ENCODE measurements around the gene EPAS1. TPM values are rescaled to one million over a fixed set of nuclear protein-coding genes. Genes with fewer than 3 reads are reported as not detected.

Gene EPAS1
- total RNA-seq, 6 experiments from 2014 or later, result 101 to 232 (median 170) TPM

- ATAC-seq (no peak), DNase-seq (no peak)
- WGBS (ENCODE audit: insufficient coverage, low coverage, low lambda C conversion rate, missing lambda C conversion rate), result 60% methylated on average over 1 of the region's 5 CpGs
- H3K4me3 ChIP-seq, result no peak overlapping the region
- H3K27ac ChIP-seq, result peak overlapping the region in 1 of 3 donors; percentile 2
- H3K4me1 ChIP-seq, result peaks cover 0 to 3% (median 0%) of the 10 kb centered on the region in 4 donors
- TF ChIP-seq POLR2A (IDR thresholded peaks at IDR 0.05), result no peak
- TF ChIP-seq CTCF (IDR thresholded peaks at IDR 0.05), result no peak
- intact Hi-C loops (cut with DNase I), result no loop called here
- H3K36me3 ChIP-seq, result peaks cover 0 to 38% (median 16%) of the 10 kb centered on the region in 4 donors
- H3K9me3 ChIP-seq, result no peaks in the 10 kb centered on the region
- H3K27me3 ChIP-seq, result no peaks in the 10 kb centered on the region
These were observed 90.8 kb downstream of the EPAS1 start for GRCh38 chr2:46387886-46388515.

GRCh38 chr2:46388881-46389280, 91.7 kb downstream of the EPAS1 start:
- Histone ChIP-seq H3K4me3 (no peak overlapping the region), H3K27me3 (no peaks in the 10 kb centered on the region), H3K4me1 (peaks cover 0 to 3% (median 0%) of the 10 kb centered on the region in 4 donors), H3K27ac (no peak overlapping the region), H3K9me3 (no peaks in the 10 kb centered on the region), H3K36me3 (peaks cover 0 to 29% (median 11%) of the 10 kb centered on the region in 4 donors)
- WGBS (ENCODE audit: insufficient coverage, low coverage, low lambda C conversion rate, missing lambda C conversion rate), result 69% methylated on average over 2 of the region's 5 CpGs
- intact Hi-C loops (cut with DNase I), result no loop called here
- no peak for TF ChIP-seq POLR2A (IDR thresholded peaks at IDR 0.05)
- no peak for TF ChIP-seq CTCF (IDR thresholded peaks at IDR 0.05)
- ATAC-seq (peak; percentile 22 to 50 (median 34)), DNase-seq (no peak)

- Histone ChIP-seq H3K27me3 (no peaks in the 10 kb centered on the region), H3K27ac (no peak overlapping the region), H3K9me3 (no peaks in the 10 kb centered on the region), H3K4me3 (no peak overlapping the region), H3K36me3 (peaks cover 0 to 24% (median 8%) of the 10 kb centered on the region in 4 donors), H3K4me1 (peaks cover 0 to 6% (median 0%) of the 10 kb centered on the region in 4 donors)
- 86% methylated on average over 7 of the region's 13 CpGs for WGBS (ENCODE audit: insufficient coverage, low coverage, low lambda C conversion rate, missing lambda C conversion rate)
- TF ChIP-seq CTCF (IDR thresholded peaks at IDR 0.05) (no peak), POLR2A (IDR thresholded peaks at IDR 0.05) (no peak)
- DNase-seq (no peak), ATAC-seq (peak in 3 of 4 donors; percentile 15 to 24 (median 21))
- intact Hi-C loops (cut with DNase I), result no loop called here
These were observed 92.3 kb downstream of the EPAS1 start for GRCh38 chr2:46389417-46389916.

- peaks cover 0 to 18% (median 4%) of the 10 kb centered on the region in 4 donors for H3K36me3 ChIP-seq
- H3K4me1 ChIP-seq, result peaks cover 0 to 11% (median 0%) of the 10 kb centered on the region in 4 donors
- DNase-seq (no peak), ATAC-seq (no peak)
- intact Hi-C loops (cut with DNase I), result no loop called here
- H3K27me3 ChIP-seq, result no peaks in the 10 kb centered on the region
- TF ChIP-seq CTCF (IDR thresholded peaks at IDR 0.05) (no peak), POLR2A (IDR thresholded peaks at IDR 0.05) (no peak)
- no peaks in the 10 kb centered on the region for H3K9me3 ChIP-seq
- WGBS (ENCODE audit: insufficient coverage, low coverage, low lambda C conversion rate, missing lambda C conversion rate), result 85% methylated on average over 3 of the region's 3 CpGs
- no peak overlapping the region for H3K27ac ChIP-seq
- no peak overlapping the region for H3K4me3 ChIP-seq
These were observed 92.8 kb downstream of the EPAS1 start for GRCh38 chr2:46390036-46390435.
